NT2/D1 (cell line): Measurements from ENCODE around the gene HOXA1.

ENCODE experiments used
- DNase-seq: peaks from one replicate; pipeline ENCODE4 v3.0.0-alpha.2; 2011; ENCODE audit warnings: low read depth, low spot score
- H3K27me3 ChIP-seq: 2 replicates; pipeline ENCODE4 v1.6.0; 2011; ENCODE audit warnings: mild to moderate bottlenecking; ENCODE audit not compliant: insufficient read length, insufficient read depth
- H3K36me3 ChIP-seq: 2 replicates; pipeline ENCODE4 v1.6.1; 2011; ENCODE audit warnings: mild to moderate bottlenecking, low read length, mixed read lengths; ENCODE audit not compliant: insufficient read depth, insufficient read length
- H3K4me1 ChIP-seq: 2 replicates; pipeline ENCODE4 v1.5.1; 2011; ENCODE audit not compliant: insufficient read depth, insufficient read length
- H3K4me3 ChIP-seq: 2 replicates; pipeline ENCODE4 v1.5.1; 2011; ENCODE audit warnings: low read depth; ENCODE audit not compliant: insufficient read length
- H3K9ac ChIP-seq: 2 replicates; pipeline ENCODE4 v1.6.0; 2011; ENCODE audit warnings: low read depth; ENCODE audit not compliant: insufficient read length
- H3K9me3 ChIP-seq: 2 replicates; pipeline ENCODE4 v1.5.1; 2011; ENCODE audit warnings: mild to moderate bottlenecking, low read length; ENCODE audit not compliant: insufficient read depth
- SUZ12 ChIP-seq: IDR thresholded peaks from 2 replicates; pipeline ENCODE4 v1.6.1; 2011; ENCODE audit not compliant: insufficient read length, insufficient read depth; ENCODE audit errors: extremely low read depth
- YY1 ChIP-seq: IDR thresholded peaks from 2 replicates; pipeline ENCODE4 v1.6.1; 2011; ENCODE audit not compliant: insufficient read length, insufficient read depth
- ZNF274 ChIP-seq: IDR thresholded peaks from 2 replicates; pipeline ENCODE4 v1.6.1; 2011; ENCODE audit warnings: mild to moderate bottlenecking, low read depth, low read length

Gene HOXA1

DNA sequence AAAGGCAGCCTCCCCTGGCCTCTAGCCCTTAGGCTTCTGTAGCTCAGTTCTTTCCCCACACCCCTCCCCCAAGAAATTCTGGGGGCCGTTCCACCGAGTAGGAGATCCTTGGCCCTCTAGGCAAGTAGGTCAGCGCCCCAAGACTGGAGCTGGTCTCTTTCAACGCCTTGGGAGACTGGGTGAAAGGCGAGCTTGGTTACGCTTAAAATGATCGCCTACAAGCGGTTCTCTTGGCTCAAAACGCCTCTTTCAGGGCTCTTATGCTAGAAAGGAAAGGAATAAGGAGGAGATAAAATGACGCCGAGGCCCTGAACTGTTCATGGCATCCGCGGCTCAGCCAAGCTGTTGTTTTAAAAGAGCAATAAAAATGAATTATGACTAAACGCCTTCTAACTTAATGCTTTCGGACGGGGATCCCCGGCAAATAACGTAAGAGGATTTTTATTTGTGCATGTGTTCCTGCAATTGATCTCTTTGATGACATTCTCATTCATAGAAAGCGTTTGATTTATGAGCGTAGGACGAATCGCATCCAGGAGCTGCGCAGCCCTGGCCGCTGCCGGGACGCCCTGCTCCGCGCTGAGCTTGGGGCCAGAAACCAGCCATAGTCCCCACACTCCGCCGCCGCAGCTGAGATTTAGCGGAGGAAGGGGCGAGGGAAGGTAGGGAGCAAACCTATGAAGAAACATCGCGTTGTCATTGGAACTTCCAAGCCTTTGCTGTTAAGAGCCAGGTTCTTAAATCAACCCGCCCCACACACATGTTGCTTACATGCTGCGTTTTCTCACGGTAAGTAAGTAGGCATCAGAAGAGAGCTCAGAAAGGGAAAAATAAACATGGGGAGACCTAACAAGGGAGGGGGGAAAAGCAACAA is 3.0 kb upstream of the HOXA1 start:
- DNase-seq, result no peak
- Histone ChIP-seq H3K9ac (peak overlapping the region; percentile 27), H3K4me3 (peak overlapping the region; percentile 9), H3K27me3 (peaks cover 96% of the 10 kb centered on the region), H3K36me3 (peaks cover 9% of the 10 kb centered on the region), H3K9me3 (no peaks in the 10 kb centered on the region), H3K4me1 (peaks cover 8% of the 10 kb centered on the region)
- TF ChIP-seq SUZ12 (no peak), ZNF274 (no peak), YY1 (no peak)

DNA sequence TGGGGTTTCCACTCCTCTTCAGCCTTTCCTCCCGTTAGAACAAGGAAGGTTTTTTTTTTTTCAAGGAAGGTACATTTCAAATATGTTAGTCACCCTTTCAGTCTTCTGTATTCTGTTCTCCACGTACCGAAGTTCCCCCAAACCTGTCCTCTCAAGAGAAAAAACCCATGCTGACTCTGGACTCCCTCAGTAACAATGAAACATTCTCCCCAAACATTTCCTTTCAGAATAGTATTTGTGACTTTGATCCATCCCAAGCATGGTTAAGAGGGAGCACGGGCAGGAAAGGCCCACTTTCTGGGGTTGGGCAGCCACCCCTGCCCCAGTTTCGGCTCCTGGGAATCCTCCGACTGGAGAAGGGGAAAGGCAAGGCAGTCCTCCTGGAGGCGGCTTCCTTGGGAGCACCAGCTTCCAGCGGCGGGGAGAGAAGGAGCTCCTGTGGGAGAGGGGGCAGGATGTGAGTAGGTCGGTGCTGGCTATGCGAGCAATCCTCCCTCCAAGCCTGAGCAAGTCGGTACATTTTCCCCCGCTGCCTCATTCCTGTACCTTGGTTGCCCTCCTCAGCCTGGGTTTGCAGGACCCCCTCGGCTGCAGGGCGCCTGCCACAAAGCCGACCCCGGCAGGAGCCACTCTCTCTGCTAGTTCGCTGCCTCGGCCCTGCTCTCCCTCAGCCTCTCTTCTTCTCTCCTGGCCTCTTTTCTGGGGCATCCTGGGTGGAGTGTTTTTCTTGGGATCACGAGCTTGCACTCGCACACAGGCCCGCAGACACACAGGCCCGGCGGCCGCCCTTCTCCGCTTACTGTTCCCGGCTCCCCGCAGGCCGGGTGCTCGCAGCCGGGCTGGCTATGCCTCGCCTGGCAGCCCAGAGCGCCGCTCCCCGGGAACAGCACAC is 2.1 kb upstream of the HOXA1 start:
- peaks cover 96% of the 10 kb centered on the region for H3K27me3 ChIP-seq
- no peaks in the 10 kb centered on the region for H3K9me3 ChIP-seq
- H3K4me1 ChIP-seq, result peaks cover 8% of the 10 kb centered on the region
- peaks cover 9% of the 10 kb centered on the region for H3K36me3 ChIP-seq
- DNase-seq, result no peak
- H3K9ac ChIP-seq, result peak overlapping the region; percentile 46
- peak overlapping the region; percentile 9 for H3K4me3 ChIP-seq
- TF ChIP-seq ZNF274 (no peak), YY1 (no peak), SUZ12 (no peak)

- Histone ChIP-seq H3K9me3 (no peaks in the 10 kb centered on the region), H3K9ac (peak overlapping the region; percentile 76), H3K4me1 (peaks cover 13% of the 10 kb centered on the region), H3K36me3 (peaks cover 9% of the 10 kb centered on the region), H3K27me3 (peaks cover 94% of the 10 kb centered on the region), H3K4me3 (peak overlapping the region; percentile 60)
- TF ChIP-seq ZNF274, result no peak
- TF ChIP-seq SUZ12, result no peak
- no peak for TF ChIP-seq YY1
- no peak for DNase-seq
Observed at GRCh38 chr7:27096768-27097514, 1.1 kb upstream of the HOXA1 start.

DNA sequence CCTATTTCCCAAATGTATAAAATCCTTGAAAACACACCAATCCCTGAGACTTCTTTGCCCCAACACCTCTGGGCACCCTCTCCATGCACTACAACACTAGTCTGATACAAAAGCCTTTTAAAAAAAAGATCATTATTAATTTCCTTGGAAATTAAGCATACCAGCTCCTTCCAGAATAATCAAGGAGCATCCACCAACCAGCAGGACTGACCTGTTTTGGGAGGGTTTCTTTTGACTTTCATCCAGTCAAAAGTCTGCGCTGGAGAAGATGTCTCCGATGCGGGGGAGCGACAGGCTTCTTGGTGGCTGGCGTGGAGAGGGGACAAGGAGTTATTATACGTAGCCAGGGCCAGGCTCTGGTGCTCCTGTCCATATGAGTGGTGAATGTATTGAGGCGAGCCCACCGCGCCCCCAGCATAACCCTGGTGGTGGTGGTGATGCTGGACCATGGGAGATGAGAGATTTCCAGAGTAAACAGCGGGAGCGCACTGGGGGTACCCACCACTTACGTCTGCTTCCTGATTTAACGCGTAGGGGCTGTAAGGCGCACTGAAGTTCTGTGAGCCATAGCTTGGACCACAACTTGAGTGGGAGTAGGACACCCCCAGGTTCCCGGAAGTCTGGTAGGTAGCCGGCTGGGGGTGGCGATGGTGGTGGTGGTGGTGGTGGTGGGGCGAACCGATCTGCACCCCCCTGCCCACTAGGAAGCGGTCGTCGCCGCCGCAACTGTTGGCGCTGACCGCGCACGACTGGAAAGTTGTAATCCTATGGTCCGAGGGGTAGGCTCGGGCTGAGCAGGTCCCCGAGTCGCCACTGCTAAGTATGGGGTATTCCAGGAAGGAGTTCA is 527 bp downstream of the HOXA1 start:
- H3K9ac ChIP-seq, result no peak overlapping the region
- H3K9me3 ChIP-seq, result no peaks in the 10 kb centered on the region
- TF ChIP-seq ZNF274, result no peak
- TF ChIP-seq YY1, result no peak
- no peak for TF ChIP-seq SUZ12
- peak overlapping the region; percentile 60 for H3K4me3 ChIP-seq
- peaks cover 11% of the 10 kb centered on the region for H3K4me1 ChIP-seq
- H3K27me3 ChIP-seq, result peaks cover 81% of the 10 kb centered on the region
- DNase-seq, result no peak
- H3K36me3 ChIP-seq, result peaks cover 9% of the 10 kb centered on the region

DNA sequence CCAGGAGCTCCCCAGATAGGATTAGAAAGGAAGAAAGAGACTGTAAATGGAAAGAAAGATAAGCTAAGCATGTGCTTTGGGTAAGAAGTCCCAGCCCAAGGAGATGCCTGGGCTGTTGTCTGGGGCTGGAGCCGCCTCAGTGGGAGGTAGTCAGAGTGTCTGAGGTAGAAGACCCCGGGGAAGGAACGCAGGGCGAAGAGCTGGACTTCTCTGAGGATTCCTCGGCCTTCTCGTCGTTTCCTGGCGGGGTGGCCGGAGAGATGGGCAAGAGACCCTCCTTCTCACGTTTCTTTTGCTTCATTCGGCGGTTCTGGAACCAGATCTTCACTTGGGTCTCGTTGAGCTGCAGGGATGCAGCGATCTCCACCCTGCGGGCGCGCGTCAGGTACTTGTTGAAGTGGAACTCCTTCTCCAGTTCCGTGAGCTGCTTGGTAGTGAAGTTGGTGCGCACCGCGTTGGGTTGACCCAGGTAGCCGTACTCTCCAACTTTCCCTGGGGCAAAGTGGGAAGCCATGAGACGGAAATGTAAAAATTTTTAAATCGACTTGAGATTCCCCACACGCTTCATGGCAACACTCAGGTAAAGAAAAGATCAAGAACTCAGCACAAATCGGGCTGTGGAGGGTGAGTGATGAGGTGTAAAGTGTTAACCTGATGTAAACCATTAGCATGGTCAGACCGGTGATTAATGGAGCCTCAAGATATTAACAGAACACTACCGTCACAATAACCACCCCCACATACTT is 1.3 kb downstream of the HOXA1 start:
- TF ChIP-seq YY1, result no peak
- no peak for TF ChIP-seq ZNF274
- no peak for TF ChIP-seq SUZ12
- no peak overlapping the region for H3K4me3 ChIP-seq
- peaks cover 5% of the 10 kb centered on the region for H3K36me3 ChIP-seq
- peaks cover 76% of the 10 kb centered on the region for H3K27me3 ChIP-seq
- H3K9ac ChIP-seq, result no peak overlapping the region
- no peak for DNase-seq
- H3K4me1 ChIP-seq, result peaks cover 11% of the 10 kb centered on the region
- H3K9me3 ChIP-seq, result no peaks in the 10 kb centered on the region
